ENCODE measurements around the gene SYTL4. TPM values are rescaled to one million over a fixed set of nuclear protein-coding genes. Genes with fewer than 3 reads are reported as not detected.

The SYTL4 gene
- total RNA-seq, 2 donors from 2014 or later, result 30.4 to 30.7 TPM

- Histone ChIP-seq H3K4me1 (peaks cover 8% of the 10 kb centered on the region), H3K9me3 (no peaks in the 10 kb centered on the region), H3K36me3 (no peaks in the 10 kb centered on the region), H3K4me3 (no peak overlapping the region), H3K27ac (peak overlapping the region; percentile 90), H3K27me3 (no peaks in the 10 kb centered on the region), H3K9ac (ENCODE audit: low read depth in 2 of 2, low read length in 2 of 2) (peak overlapping the region in 1 of 2 donors; percentile 30)
- intact Hi-C loops (cut with DNase I), result no loop called here
- DNase-seq, result peak; percentile 78
- TF ChIP-seq, protein P1, sequence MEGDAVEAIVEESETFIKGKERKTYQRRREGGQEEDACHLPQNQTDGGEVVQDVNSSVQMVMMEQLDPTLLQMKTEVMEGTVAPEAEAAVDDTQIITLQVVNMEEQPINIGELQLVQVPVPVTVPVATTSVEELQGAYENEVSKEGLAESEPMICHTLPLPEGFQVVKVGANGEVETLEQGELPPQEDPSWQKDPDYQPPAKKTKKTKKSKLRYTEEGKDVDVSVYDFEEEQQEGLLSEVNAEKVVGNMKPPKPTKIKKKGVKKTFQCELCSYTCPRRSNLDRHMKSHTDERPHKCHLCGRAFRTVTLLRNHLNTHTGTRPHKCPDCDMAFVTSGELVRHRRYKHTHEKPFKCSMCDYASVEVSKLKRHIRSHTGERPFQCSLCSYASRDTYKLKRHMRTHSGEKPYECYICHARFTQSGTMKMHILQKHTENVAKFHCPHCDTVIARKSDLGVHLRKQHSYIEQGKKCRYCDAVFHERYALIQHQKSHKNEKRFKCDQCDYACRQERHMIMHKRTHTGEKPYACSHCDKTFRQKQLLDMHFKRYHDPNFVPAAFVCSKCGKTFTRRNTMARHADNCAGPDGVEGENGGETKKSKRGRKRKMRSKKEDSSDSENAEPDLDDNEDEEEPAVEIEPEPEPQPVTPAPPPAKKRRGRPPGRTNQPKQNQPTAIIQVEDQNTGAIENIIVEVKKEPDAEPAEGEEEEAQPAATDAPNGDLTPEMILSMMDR (IDR thresholded peaks at IDR 0.05), result no peak
These were observed 82.2 kb downstream of the SYTL4 start for GRCh38 chrX:100649550-100650356.

DNA sequence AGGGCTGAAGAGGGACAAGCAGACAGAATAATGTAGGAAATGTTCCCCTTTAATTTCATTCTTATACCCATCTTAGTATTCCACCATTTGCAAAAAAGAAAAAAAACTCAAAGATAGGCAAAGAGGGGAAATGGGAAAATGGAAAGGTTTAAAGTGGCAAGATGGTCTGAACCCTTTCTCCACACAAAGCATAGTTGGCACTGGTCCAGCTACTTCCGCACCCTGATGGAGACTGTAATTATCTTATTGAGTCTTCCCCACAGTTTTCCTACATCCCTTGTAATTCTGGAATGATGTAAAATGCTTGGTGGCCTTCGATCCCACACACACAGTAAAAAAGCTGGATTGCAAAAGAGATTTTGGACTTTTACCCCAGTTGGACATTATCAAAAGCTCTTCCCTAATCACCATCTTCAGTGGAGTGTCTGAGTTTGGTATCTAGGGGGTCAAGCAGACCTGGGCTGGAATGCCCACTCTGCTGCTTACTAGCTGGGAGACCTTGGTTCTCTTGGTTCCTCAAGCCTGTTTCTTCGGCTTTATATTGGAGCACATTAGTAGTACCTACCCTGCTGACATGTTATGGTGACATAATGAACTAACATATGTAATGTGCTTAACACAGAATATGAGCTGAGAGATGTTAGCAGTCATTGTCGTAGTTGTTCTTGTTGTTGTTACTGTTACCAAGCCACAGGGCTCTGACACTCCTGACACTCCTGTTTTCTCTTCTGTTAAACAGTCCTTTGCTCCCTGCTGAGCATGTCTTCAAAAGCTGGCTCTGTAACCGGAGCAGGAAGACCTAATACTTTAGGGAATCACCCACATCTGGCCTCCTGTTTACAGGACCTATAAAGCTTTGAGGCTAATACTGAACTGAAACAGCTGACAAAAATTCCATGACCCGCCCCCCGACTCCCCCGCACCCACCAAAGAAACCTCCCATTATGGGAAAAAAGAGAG is 83.2 kb downstream of the SYTL4 start:
- H3K27ac ChIP-seq, result peak overlapping the region; percentile 90
- no peaks in the 10 kb centered on the region for H3K27me3 ChIP-seq
- H3K4me3 ChIP-seq, result no peak overlapping the region
- no peaks in the 10 kb centered on the region for H3K36me3 ChIP-seq
- intact Hi-C loops (cut with DNase I), result no loop called here
- H3K9ac ChIP-seq (ENCODE audit: low read depth in 2 of 2, low read length in 2 of 2), result peak overlapping the region in 1 of 2 donors; percentile 30
- peaks cover 8% of the 10 kb centered on the region for H3K4me1 ChIP-seq
- peak; percentile 35 for DNase-seq
- H3K9me3 ChIP-seq, result no peaks in the 10 kb centered on the region
- TF ChIP-seq, protein P1 (IDR thresholded peaks at IDR 0.05), result no peak

DNA sequence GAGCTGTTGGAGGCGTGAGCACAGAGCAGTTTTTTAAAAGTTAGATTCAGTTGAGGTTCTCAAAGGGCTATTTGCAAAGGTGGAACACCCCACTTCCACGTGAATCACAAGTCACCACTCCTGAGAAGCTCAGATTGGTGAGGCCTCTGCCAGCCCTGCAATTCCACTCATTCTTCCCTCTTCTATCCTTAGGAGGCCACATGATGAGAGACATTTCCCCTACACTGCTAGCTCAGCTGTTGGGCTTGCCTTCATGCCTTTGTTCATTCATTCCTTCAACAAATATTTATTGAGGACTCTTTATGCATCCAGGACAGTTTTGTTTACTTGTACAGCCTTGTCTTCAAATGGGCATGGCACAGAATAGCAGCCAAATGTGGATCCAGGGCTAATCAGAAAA is 84.2 kb downstream of the SYTL4 start:
- Histone ChIP-seq H3K36me3 (no peaks in the 10 kb centered on the region), H3K27me3 (no peaks in the 10 kb centered on the region), H3K27ac (peak overlapping the region; percentile 90), H3K9ac (ENCODE audit: low read depth in 2 of 2, low read length in 2 of 2) (no peak overlapping the region), H3K4me1 (peaks cover 8% of the 10 kb centered on the region), H3K9me3 (no peaks in the 10 kb centered on the region), H3K4me3 (no peak overlapping the region)
- no peak for DNase-seq
- intact Hi-C loops (cut with DNase I), result no loop called here
- TF ChIP-seq, protein P1 (IDR thresholded peaks at IDR 0.05), result no peak

- DNase-seq, result no peak
These were observed 84.8 kb downstream of the SYTL4 start for GRCh38 chrX:100647095-100647494.

DNA sequence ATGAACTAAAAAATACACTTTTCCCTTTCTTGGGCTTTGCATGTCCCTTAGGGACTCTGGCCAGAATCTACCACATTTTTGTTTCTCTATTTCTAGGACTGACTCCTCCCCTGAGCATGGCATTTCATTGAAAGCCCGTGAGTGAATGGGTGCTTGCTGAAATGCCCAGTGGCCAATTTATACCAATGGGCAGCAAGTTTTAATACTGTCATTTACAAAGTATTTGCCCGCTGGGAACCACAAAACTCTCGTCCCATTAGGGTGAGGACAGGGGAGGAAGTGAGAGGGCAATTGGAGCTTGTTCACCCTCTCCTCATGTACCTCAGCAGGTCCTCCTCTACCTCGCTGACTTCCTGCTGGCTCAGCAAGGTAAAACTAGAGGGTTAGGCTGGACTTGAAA is 86.8 kb downstream of the SYTL4 start:
- H3K27ac ChIP-seq, result no peak overlapping the region
- no peaks in the 10 kb centered on the region for H3K36me3 ChIP-seq
- TF ChIP-seq, protein P1 (IDR thresholded peaks at IDR 0.05), result no peak
- no peak for DNase-seq
- H3K9ac ChIP-seq (ENCODE audit: low read depth in 2 of 2, low read length in 2 of 2), result no peak overlapping the region
- H3K4me3 ChIP-seq, result no peak overlapping the region
- intact Hi-C loops (cut with DNase I), result no loop called here
- no peaks in the 10 kb centered on the region for H3K9me3 ChIP-seq
- H3K4me1 ChIP-seq, result peaks cover 3% of the 10 kb centered on the region
- H3K27me3 ChIP-seq, result no peaks in the 10 kb centered on the region

More at GRCh38 chrX:100647095-100647494, 84.8 kb downstream of the SYTL4 start:
- intact Hi-C loops (cut with DNase I), result no loop called here
- Histone ChIP-seq H3K9me3 (no peaks in the 10 kb centered on the region), H3K9ac (ENCODE audit: low read depth in 2 of 2, low read length in 2 of 2) (no peak overlapping the region), H3K27ac (peak overlapping the region; percentile 90), H3K4me1 (peaks cover 8% of the 10 kb centered on the region), H3K4me3 (no peak overlapping the region), H3K36me3 (no peaks in the 10 kb centered on the region), H3K27me3 (no peaks in the 10 kb centered on the region)
- TF ChIP-seq, protein P1 (IDR thresholded peaks at IDR 0.05), result no peak

All from colonic mucosa (tissue), 4 donors.